Naive thymus-derived CD8-positive, alpha-beta T cell (primary cell): ENCODE results near the gene ZNF689. TPM values are rescaled to one million over a fixed set of nuclear protein-coding genes. Genes with fewer than 3 reads are reported as not detected.
"Not testable (repeated sequence)": the region's sequence is repeated elsewhere in the genome, so short reads cannot be mapped to it uniquely, and the experiment has no call there.

Source experiments
- ATAC-seq, 2 donors: fragments of 150-1000 bp; cut with Tn5 transposase in 1 of 2; sonication (Bioruptor Pico), chemical (Tn5 transposase) in 1 of 2; 1 replicate in 1 of 2; 2 replicates in 1 of 2; pipeline ENCODE4 v1.10.0; 2021; ENCODE audit warnings: mild to moderate bottlenecking in 2 of 2, moderate library complexity in 2 of 2
- POLR2A ChIA-PET: fragments of 350-600 bp; sonication (Branson Sonifier 250); formaldehyde crosslinking; loops from one replicate; lab custom pipeline; 2021; ENCODE audit warnings: antibody characterized with exemption; lab: Charles Lee
- DNase-seq, 10 donors: peaks; one replicate each; pipeline versions ENCODE4 v3.0.0 to v3.0.0-alpha.2; 2020 to 2022
- H3K27ac Mint-ChIP-seq, 10 donors: one replicate each; pipeline ENCODE4 v1.8.0; 2020 to 2022; ENCODE audit warnings: mild to moderate bottlenecking in 10 of 10, mixed read lengths in 10 of 10, moderate library complexity in 4 of 10, inconsistent platforms in 1 of 10
- H3K27me3 Mint-ChIP-seq, 5 donors: one replicate each; pipeline ENCODE4 v1.8.0; 2021 to 2022; ENCODE audit warnings: mixed read lengths in 5 of 5
- H3K36me3 Mint-ChIP-seq, 3 donors: one replicate each; pipeline ENCODE4 v1.8.0; 2020 to 2022; ENCODE audit warnings: mixed read lengths in 3 of 3, mild to moderate bottlenecking in 2 of 3, inconsistent platforms in 1 of 3
- H3K4me1 Mint-ChIP-seq, 4 donors: one replicate each; pipeline ENCODE4 v1.8.0; 2021 to 2022; ENCODE audit warnings: mixed read lengths in 4 of 4
- H3K4me3 Mint-ChIP-seq, 10 donors: one replicate each; pipeline ENCODE4 v1.8.0; 2020 to 2022; ENCODE audit warnings: mild to moderate bottlenecking in 10 of 10, mixed read lengths in 10 of 10, moderate library complexity in 6 of 10, inconsistent platforms in 1 of 10
- H3K9me3 Mint-ChIP-seq, 9 donors: one replicate each; pipeline ENCODE4 v1.8.0; 2020 to 2022; ENCODE audit warnings: mixed read lengths in 9 of 9, mild to moderate bottlenecking in 3 of 9, inconsistent platforms in 1 of 9, moderate library complexity in 1 of 9
- polyA plus RNA-seq, 3 donors: library from polyadenylated mRNA; unstranded; fragments of 300-500 nt; fragmentation: Illumina TruSeq; gene quantifications; one replicate each; pipeline ENCODE4 v1.2.3, GENCODE V29; 2021
- total RNA-seq, 8 experiments: library from RNA in 2 of 8; stranded (reverse) in 2 of 8; gene quantifications; one replicate each; pipeline ENCODE4 v1.2.3 and lab custom pipeline; 2021 to 2026

The ZNF689 gene
- total and polyA plus RNA-seq, 5 experiments from 2014 or later: 7.7 to 13.7 (median 11.0) TPM

GRCh38 chr16:30632454-30632853, 22.3 kb upstream of the ZNF689 start:
- not testable (repeated sequence) for H3K36me3 Mint-ChIP-seq, ATAC-seq, H3K9me3 Mint-ChIP-seq, H3K27me3 Mint-ChIP-seq, DNase-seq
- Mint-ChIP-seq H3K4me3 (peak overlapping the region in 1 of 10 donors; percentile 14), H3K4me1 (peaks cover 14 to 25% (median 22%) of the 10 kb centered on the region in 4 donors), H3K27ac (peak overlapping the region in 1 of 10 donors; percentile 38)
- POLR2A ChIA-PET: interaction anchor here (0.6 to 3.6 kb wide), 6 partner anchors 12 to 751 kb away, joined by 3 to 21 read pairs (median 4); partner anchors contain the start of genes FBRS and ZNF764

DNA sequence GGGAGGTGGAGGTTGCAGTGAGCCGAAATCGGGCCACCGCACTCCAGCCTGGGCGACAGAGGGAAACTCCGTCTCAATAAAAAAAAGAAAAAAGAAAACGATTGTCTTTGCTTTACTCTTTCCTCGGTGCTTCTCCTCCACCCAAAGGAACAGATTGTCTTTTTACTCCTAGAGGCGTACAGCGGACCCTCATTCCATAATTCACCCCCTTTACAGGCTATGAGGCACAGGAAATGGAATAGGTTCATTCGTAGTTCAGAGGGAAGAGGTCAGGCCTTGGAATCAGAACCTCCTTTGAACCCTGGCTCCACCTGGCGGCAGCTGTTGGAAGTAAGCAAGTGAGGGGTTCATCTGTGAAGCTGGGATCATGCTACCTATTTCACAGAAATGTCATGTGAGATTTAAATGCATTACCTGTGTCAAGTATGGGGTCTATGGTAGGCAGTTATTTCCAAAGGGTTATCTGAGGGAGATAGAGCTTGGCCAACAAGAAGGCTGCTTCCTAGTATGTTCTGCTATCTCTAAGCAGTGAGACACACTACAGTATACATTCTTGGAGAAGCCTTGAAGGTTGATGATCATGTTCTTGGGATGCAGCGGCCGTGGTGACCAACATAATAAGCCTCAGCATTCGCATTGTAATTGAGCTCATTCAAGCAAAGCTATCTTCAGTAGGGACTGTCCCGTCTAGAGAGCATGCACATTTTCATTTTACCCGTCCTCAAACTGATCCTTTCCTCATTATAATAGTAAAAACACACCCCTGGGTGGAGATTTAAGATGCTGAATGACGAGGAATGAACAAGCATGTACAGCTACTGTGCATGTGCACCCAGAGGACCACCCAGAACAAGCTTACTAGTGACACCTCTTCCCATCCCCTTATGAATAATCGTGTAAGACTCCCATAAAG, 18.7 kb upstream of the ZNF689 start:
- Mint-ChIP-seq H3K4me3 (peak overlapping the region; percentile 30 to 84 (median 73)), H3K27ac (peak overlapping the region; percentile 9 to 93 (median 88)), H3K27me3 (no peaks in the 10 kb centered on the region), H3K4me1 (peaks cover 4 to 10% (median 7%) of the 10 kb centered on the region in 4 donors), H3K9me3 (no peaks in the 10 kb centered on the region), H3K36me3 (no peaks in the 10 kb centered on the region)
- DNase-seq: peak; percentile 72 to 90 (median 81)
- POLR2A ChIA-PET: interaction anchor here (0.8 to 1.4 kb wide), 7 partner anchors 12 to 85 kb away, joined by 3 to 6 read pairs (median 4); partner anchors contain the start of gene ZNF688
- peak; percentile 92 to 95 for ATAC-seq

DNA sequence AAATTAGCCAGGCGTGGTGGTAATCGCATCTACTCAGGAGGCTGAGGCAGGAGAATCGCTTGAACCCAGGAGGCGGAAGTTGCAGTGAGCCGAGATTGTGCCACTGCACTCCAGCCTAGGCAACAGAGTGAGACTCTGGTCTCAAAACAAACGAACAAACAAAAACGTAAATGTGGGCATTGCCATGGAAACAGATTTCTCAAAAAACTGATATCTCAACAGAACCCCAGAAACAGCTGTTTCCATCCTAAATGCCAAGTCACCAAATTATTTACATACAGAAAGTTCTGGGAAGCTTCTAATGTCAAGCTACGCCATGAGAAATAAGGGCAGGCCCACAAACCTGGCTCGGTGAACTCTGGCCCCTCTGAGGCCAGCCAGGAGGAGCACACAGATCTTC, 16.0 kb upstream of the ZNF689 start:
- Mint-ChIP-seq H3K9me3 (no peaks in the 10 kb centered on the region), H3K4me1 (peaks cover 4 to 7% (median 4%) of the 10 kb centered on the region in 4 donors), H3K27me3 (no peaks in the 10 kb centered on the region), H3K4me3 (no peak overlapping the region), H3K27ac (no peak overlapping the region), H3K36me3 (no peaks in the 10 kb centered on the region)
- DNase-seq: no peak
- ATAC-seq: no peak
- POLR2A ChIA-PET: interaction anchor here (0.7 to 1.1 kb wide), 3 partner anchors 11 to 70 kb away, joined by 3 to 5 read pairs (median 3); no protein-coding TSS in a partner anchor

GRCh38 chr16:30623536-30624283, 13.5 kb upstream of the ZNF689 start:
- no peak for DNase-seq
- no peak for ATAC-seq
- no peaks in the 10 kb centered on the region for H3K9me3 Mint-ChIP-seq

DNA sequence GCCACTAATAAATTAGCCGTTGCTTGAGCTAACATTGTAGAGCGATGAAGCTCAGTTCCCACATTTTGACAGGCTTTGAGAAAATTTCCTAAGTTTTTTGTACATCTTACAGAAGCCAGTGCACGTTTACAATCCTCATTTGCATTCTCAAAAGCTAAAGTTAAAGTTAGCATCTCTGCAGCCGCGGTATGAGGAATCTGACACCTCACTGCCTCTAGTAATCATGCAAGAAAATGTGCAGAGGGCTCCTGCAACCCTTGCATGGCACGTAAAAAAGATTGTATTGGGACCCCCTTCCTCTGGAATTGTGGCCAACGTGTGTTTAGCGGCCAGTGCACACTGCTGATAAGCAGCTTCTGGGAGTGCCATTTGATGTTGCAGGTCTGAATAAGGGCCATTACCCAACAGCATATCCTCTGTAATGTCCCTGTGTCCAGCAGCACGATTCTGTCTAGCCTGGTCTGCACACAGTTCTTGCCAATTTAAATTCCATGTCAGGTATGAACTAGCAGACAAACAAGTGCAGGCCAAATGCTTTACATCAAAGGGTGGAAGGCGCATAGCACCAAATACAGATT, 12.4 kb upstream of the ZNF689 start:
- no peaks in the 10 kb centered on the region for H3K27me3 Mint-ChIP-seq
- ATAC-seq (no peak), DNase-seq (no peak)
- H3K9me3 Mint-ChIP-seq: no peaks in the 10 kb centered on the region
- no peaks in the 10 kb centered on the region for H3K36me3 Mint-ChIP-seq
- no peak overlapping the region for H3K4me3 Mint-ChIP-seq
- POLR2A ChIA-PET: no interaction called here
- H3K4me1 Mint-ChIP-seq: peaks cover 0 to under 1% (median 0%) of the 10 kb centered on the region in 4 donors
- H3K27ac Mint-ChIP-seq: no peak overlapping the region

More at GRCh38 chr16:30623536-30624283, 13.5 kb upstream of the ZNF689 start:
- no peak overlapping the region for H3K4me3 Mint-ChIP-seq
- POLR2A ChIA-PET: no interaction called here
- no peaks in the 10 kb centered on the region for H3K27me3 Mint-ChIP-seq
- no peak overlapping the region for H3K27ac Mint-ChIP-seq
- H3K4me1 Mint-ChIP-seq: peaks cover 2 to 3% (median 2%) of the 10 kb centered on the region in 4 donors
- no peaks in the 10 kb centered on the region for H3K36me3 Mint-ChIP-seq

- DNase-seq: no peak
- no peaks in the 10 kb centered on the region for H3K36me3 Mint-ChIP-seq
- no peaks in the 10 kb centered on the region for H3K9me3 Mint-ChIP-seq
- H3K27ac Mint-ChIP-seq: no peak overlapping the region
- H3K27me3 Mint-ChIP-seq: peaks cover 0 to 1% (median 0%) of the 10 kb centered on the region in 5 donors
- POLR2A ChIA-PET: interaction anchor here (0.6 kb wide), 1 partner anchor 92 kb away, joined by 5 read pairs; no protein-coding TSS in a partner anchor
- no peak for ATAC-seq
- H3K4me1 Mint-ChIP-seq: peaks cover 0 to 1% (median 0%) of the 10 kb centered on the region in 4 donors
- no peak overlapping the region for H3K4me3 Mint-ChIP-seq
These were observed 11.6 kb upstream of the ZNF689 start for GRCh38 chr16:30621765-30622164.

DNA sequence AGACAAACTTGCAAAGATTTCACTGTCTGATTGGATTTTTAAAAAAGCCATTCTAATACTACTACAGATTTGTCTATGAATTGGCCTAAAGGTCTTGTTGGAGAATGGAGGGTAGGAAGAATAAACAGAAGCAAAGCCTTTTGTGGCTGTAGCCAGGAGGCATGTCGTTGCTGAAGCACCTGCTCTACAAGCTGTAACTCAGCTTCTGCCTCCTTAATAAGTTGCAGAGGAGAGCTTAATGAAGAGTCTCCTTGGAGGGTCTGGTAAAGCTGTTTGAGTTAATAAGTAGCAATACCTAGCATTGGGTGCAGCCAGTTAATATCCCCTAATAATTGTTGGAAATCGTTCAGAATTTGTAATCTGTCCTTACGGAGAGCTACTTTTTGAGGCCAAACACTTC, 10.0 kb upstream of the ZNF689 start:
- ATAC-seq: no peak
- peaks cover 0 to 3% (median 1%) of the 10 kb centered on the region in 5 donors for H3K27me3 Mint-ChIP-seq
- no peaks in the 10 kb centered on the region for H3K9me3 Mint-ChIP-seq
- no peak overlapping the region for H3K27ac Mint-ChIP-seq
- H3K36me3 Mint-ChIP-seq: no peaks in the 10 kb centered on the region
- no peak for DNase-seq
- POLR2A ChIA-PET: no interaction called here
- H3K4me1 Mint-ChIP-seq: peaks cover 0 to 2% (median under 1%) of the 10 kb centered on the region in 4 donors
- no peak overlapping the region for H3K4me3 Mint-ChIP-seq

DNA sequence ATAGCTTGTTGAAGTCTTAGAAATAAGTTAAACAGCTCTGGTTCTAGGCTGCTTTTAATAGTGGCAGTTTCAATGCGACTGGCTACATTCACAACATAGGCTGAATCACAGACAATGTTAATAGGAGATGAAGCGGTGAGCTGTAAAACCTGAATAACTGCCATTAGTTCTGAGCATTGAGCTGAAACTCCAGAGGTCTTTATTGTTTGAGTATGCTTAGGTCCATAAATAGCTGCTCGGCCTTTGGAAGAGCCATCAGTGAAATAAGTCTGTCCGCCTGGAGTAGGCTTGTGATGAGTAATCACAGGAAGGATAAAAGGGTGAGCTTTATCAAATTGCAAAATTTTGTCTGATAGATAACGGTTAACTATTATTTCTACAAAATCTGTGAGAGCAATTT, 9.4 kb upstream of the ZNF689 start:
- ATAC-seq (no peak), DNase-seq (no peak)
- peaks cover 0 to 3% (median 1%) of the 10 kb centered on the region in 5 donors for H3K27me3 Mint-ChIP-seq
- H3K36me3 Mint-ChIP-seq: no peaks in the 10 kb centered on the region
- H3K9me3 Mint-ChIP-seq: no peaks in the 10 kb centered on the region
- H3K4me3 Mint-ChIP-seq: no peak overlapping the region
- H3K4me1 Mint-ChIP-seq: peaks cover 0 to 2% (median under 1%) of the 10 kb centered on the region in 4 donors
- POLR2A ChIA-PET: no interaction called here
- H3K27ac Mint-ChIP-seq: peak overlapping the region in 1 of 10 donors; percentile 36

DNA sequence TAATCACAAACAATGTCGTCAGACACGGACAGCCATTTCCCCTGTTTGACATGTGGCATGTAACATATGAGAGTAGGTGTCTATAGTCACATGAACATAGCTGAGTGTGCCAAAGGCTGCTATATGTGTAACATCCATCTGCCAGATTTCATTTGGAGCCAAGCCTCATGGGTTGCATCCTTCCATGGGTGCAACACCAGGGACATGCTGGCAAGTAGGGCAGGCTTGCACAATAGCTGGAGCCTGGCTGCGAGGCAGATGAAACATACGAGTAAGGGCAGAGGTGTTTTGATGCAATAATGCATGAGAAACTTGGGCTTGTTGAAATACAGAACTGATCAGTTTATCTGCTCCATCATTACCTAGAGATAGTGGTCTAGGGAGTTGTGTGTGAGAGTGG, 9.0 kb upstream of the ZNF689 start:
- Mint-ChIP-seq H3K4me1 (peaks cover 0 to 2% (median under 1%) of the 10 kb centered on the region in 4 donors), H3K9me3 (no peaks in the 10 kb centered on the region), H3K27me3 (peaks cover 0 to 3% (median 1%) of the 10 kb centered on the region in 5 donors), H3K27ac (peak overlapping the region in 1 of 10 donors; percentile 36), H3K4me3 (no peak overlapping the region), H3K36me3 (no peaks in the 10 kb centered on the region)
- ATAC-seq (no peak), DNase-seq (no peak)
- POLR2A ChIA-PET: no interaction called here

DNA sequence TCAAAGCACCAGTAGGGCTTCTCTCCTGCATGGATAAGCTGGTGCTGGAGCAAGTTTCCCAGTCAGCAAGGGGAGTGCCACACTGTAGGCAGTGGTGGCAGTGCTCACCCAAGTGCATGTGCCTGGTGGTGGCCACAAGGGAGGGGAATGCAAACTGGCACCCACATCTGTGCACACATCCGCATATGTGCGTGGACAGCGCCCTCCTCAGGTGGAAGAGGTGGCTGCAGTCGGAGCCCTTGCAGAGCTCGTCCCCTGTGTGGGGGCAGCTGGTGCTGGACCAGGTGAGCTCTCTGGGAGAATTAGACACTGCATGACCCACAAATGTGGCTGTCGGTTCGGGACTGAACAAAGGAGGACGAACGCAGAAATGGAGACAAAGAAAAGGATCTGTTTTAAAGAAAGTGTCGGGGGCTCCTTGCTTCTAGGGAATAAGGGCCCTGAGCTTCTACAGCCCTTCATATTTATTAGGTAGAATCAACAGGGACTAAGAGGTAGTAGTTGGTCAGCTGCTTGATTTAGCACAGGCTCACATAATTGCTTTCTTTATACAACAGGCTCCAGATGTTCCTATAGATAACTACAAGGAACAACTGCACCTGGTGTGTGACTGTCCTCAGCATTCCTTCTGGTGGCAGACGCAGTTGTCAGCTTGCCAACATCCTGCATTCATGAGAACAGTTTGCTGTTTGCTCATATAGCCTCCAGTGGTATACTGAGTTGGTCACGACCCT, 5.3 kb upstream of the ZNF689 start:
- POLR2A ChIA-PET: interaction anchor here (0.9 kb wide), 1 partner anchor 11 kb away, joined by 5 read pairs; no protein-coding TSS in a partner anchor
- H3K27me3 Mint-ChIP-seq: peaks cover 0 to 3% (median 1%) of the 10 kb centered on the region in 5 donors

More for the DNA sequence above, 5.3 kb upstream of the ZNF689 start:
- Mint-ChIP-seq H3K36me3 (no peaks in the 10 kb centered on the region), H3K4me1 (peaks cover under 1 to 7% (median 4%) of the 10 kb centered on the region in 4 donors), H3K27ac (no peak overlapping the region), H3K9me3 (no peaks in the 10 kb centered on the region), H3K4me3 (no peak overlapping the region)
- ATAC-seq (peak; percentile 64 to 86), DNase-seq (peak; percentile 43 to 75 (median 58))
